Transverse colon (tissue), 4 donors: Measurements from ENCODE around the gene MED8.

Source experiments
- EP300 ChIP-seq: sonication (generic); formaldehyde crosslinking; IDR thresholded peaks from one replicate; pipeline ENCODE4 v1.6.1; 2017; ENCODE audit warnings: antibody characterized with exemption, low read depth
- POLR2A ChIP-seq: fragments of 450-650 bp; IDR thresholded peaks from one replicate; pipeline ENCODE4 v1.6.1; 2016; ENCODE audit warnings: antibody characterized with exemption, mild to moderate bottlenecking, moderate library complexity
- POLR2AphosphoS5 ChIP-seq, 3 donors: sonication (generic); formaldehyde crosslinking; IDR thresholded peaks; one replicate each; pipeline ENCODE4 v1.6.1; 2016; ENCODE audit warnings: antibody characterized with exemption in 3 of 3
- TF ChIP-seq, protein P1 (sequence below), 5 experiments: fragments of 200-600 bp in 3 of 5; fragments of 450-650 bp in 2 of 5; sonication (generic) in 3 of 5; IDR thresholded peaks; 1 replicate in 2 of 5; 2 replicates in 3 of 5; pipeline ENCODE4 v1.5.1; 2016 to 2017; ENCODE audit warnings: antibody characterized with exemption in 5 of 5, inconsistent platforms in 3 of 5, mild to moderate bottlenecking in 2 of 5, moderate library complexity in 1 of 5

DNA sequence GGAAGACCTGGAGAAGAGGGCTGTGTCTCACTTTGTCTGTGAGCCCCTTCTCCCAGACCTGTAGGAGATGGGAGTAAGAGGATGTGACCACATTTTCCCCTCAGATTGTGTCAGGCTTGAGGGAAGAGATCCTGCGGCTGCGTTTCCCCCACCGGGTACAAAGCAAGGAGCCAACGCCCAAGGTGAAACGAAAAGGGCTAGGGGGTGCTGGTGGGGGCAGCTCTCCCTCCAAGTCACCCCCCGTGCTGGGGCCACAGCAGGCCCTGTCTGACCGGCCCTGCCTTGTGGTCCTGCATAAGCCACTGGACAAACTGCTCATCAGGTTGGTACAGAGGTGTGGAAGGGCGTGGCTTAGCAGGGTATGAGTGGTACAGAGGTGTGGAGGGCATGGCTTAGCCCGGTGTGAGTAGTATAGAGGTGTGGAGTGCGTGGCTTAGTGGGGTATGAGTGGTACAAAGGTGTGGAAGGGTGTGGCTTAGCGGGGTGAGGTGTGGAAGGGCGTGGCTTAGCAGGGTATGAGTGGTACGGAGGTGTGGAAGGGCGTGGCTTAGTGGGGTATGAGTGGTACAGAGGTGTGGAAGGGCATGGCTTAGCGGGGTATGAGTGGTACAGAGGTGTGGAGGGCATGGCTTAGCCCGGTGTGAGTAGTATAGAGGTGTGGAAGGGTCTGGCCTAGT lies 33.5 kb upstream of the MED8 start:
- TF ChIP-seq, protein P1, sequence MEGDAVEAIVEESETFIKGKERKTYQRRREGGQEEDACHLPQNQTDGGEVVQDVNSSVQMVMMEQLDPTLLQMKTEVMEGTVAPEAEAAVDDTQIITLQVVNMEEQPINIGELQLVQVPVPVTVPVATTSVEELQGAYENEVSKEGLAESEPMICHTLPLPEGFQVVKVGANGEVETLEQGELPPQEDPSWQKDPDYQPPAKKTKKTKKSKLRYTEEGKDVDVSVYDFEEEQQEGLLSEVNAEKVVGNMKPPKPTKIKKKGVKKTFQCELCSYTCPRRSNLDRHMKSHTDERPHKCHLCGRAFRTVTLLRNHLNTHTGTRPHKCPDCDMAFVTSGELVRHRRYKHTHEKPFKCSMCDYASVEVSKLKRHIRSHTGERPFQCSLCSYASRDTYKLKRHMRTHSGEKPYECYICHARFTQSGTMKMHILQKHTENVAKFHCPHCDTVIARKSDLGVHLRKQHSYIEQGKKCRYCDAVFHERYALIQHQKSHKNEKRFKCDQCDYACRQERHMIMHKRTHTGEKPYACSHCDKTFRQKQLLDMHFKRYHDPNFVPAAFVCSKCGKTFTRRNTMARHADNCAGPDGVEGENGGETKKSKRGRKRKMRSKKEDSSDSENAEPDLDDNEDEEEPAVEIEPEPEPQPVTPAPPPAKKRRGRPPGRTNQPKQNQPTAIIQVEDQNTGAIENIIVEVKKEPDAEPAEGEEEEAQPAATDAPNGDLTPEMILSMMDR (IDR thresholded peaks at IDR 0.05): no peak
- no peak for TF ChIP-seq EP300
- TF ChIP-seq POLR2AphosphoS5 (IDR thresholded peaks at IDR 0.05): no peak
- TF ChIP-seq POLR2A: no peak
